GM12878 (cell line): ENCODE results near the gene MEF2C. TPM values are rescaled to one million over a fixed set of nuclear protein-coding genes. Genes with fewer than 3 reads are reported as not detected.
A peak's percentile ranks its signal among the peaks of the same experiment; 100 is the strongest.

Source experiments
- ASH2L ChIP-seq: fragments of 300-600, 200-600 bp; sonication (generic); IDR thresholded peaks from 2 replicates; pipeline ENCODE4 v1.6.1; 2017; ENCODE audit warnings: low read depth, mild to moderate bottlenecking, borderline replicate concordance
- ATF2 ChIP-seq: IDR thresholded peaks from 2 replicates; pipeline ENCODE4 v1.6.1; 2012; ENCODE audit warnings: low read length, inconsistent platforms
- BCL3 ChIP-seq: IDR thresholded peaks from 2 replicates; pipeline ENCODE4 v1.6.1; 2011; ENCODE audit warnings: borderline replicate concordance, low read depth, mild to moderate bottlenecking, moderate library complexity, low read length; ENCODE audit not compliant: insufficient read depth, poor library complexity, severe bottlenecking
- CTCF ChIP-seq, 3 experiments: IDR thresholded peaks in 2 of 3; conservative IDR thresholded peaks in 1 of 3; 2 replicates each; pipeline ENCODE4 v1.5.1; 2011; ENCODE audit warnings: low read depth in 3 of 3, low read length in 3 of 3, mild to moderate bottlenecking in 3 of 3, control low read depth in 2 of 3, moderate library complexity in 2 of 3, inconsistent platforms in 1 of 3, mixed read lengths in 1 of 3; ENCODE audit not compliant: control insufficient read depth in 2 of 3, insufficient read depth in 1 of 3; ENCODE audit errors: extremely low read depth in 1 of 3
- HDGF ChIP-seq: fragments of 450-650 bp; IDR thresholded peaks from 2 replicates; pipeline ENCODE4 v1.6.1; 2016; ENCODE audit warnings: antibody characterized with exemption
- KLF5 ChIP-seq: fragments of 450-650 bp; IDR thresholded peaks from 2 replicates; pipeline ENCODE4 v1.6.1; 2014; ENCODE audit warnings: mild to moderate bottlenecking; ENCODE audit not compliant: partially characterized antibody
- MEF2A ChIP-seq: IDR thresholded peaks from 2 replicates; pipeline ENCODE4 v1.6.1; 2011; ENCODE audit warnings: low read depth, mild to moderate bottlenecking, low read length, moderate library complexity; ENCODE audit not compliant: insufficient read depth
- MYC ChIP-seq: IDR thresholded peaks from 2 replicates; pipeline ENCODE4 v1.6.1; 2011; ENCODE audit warnings: mild to moderate bottlenecking, low read length, moderate library complexity, inconsistent platforms; ENCODE audit not compliant: insufficient read depth, insufficient replicate concordance, insufficient read length, severe bottlenecking
- NBN ChIP-seq: fragments of 450-650 bp; IDR thresholded peaks from 2 replicates; pipeline ENCODE4 v1.6.1; 2016
- NFYA ChIP-seq: IDR thresholded peaks from 2 replicates; pipeline ENCODE4 v1.6.1; 2011; ENCODE audit warnings: low read depth, mild to moderate bottlenecking, low read length, improper control_type of control experiment, borderline replicate concordance
- NR2F1 ChIP-seq: fragments of 450-650 bp; conservative IDR thresholded peaks from 2 replicates; pipeline ENCODE4 v1.6.1; 2017; ENCODE audit warnings: mild to moderate bottlenecking
- PAX8 ChIP-seq: fragments of 450-650 bp; IDR thresholded peaks from 2 replicates; pipeline ENCODE4 v1.6.1; 2017; ENCODE audit warnings: mild to moderate bottlenecking, moderate library complexity
- PBX3 ChIP-seq: IDR thresholded peaks from 2 replicates; pipeline ENCODE4 v1.6.1; 2011; ENCODE audit warnings: mild to moderate bottlenecking, low read depth, low read length, moderate library complexity; ENCODE audit not compliant: insufficient replicate concordance
- POLR2AphosphoS5 ChIP-seq: IDR thresholded peaks from 2 replicates; pipeline ENCODE4 v1.6.1; 2011; ENCODE audit warnings: mild to moderate bottlenecking, low read length, inconsistent platforms
- REST ChIP-seq: IDR thresholded peaks from 2 replicates; pipeline ENCODE4 v1.6.1; 2012; ENCODE audit warnings: mild to moderate bottlenecking, low read depth, low read length
- SMC3 ChIP-seq: IDR thresholded peaks from 2 replicates; pipeline ENCODE4 v1.6.1; 2011; ENCODE audit warnings: low read length, improper control_type of control experiment, borderline replicate concordance
- SP1 ChIP-seq: IDR thresholded peaks from one replicate; pipeline ENCODE4 v1.6.1; 2011; ENCODE audit warnings: low read depth, low read length
- SPI1 ChIP-seq: IDR thresholded peaks from 2 replicates; pipeline ENCODE4 v1.6.1; 2011; ENCODE audit warnings: low read depth, mild to moderate bottlenecking, low read length, moderate library complexity, borderline replicate concordance; ENCODE audit not compliant: insufficient read depth
- TBL1XR1 ChIP-seq: IDR thresholded peaks from 2 replicates; pipeline ENCODE4 v1.6.1; 2012; ENCODE audit warnings: low read depth, low read length, improper control_type of control experiment
- polyA plus RNA-seq, 11 experiments: library from polyadenylated mRNA; depleted of rRNA in 4 of 11; unstranded in 6 of 11; stranded (reverse) in 5 of 11; fragments of >200 nt; fragmentation: Nextera tagmentation in 4 of 11; fragmentation: Illumina TruSeq in 1 of 11; extraction: Ambion mirVana in 4 of 11; extraction: Trizol in 1 of 11; gene quantifications; 1 replicate in 1 of 11; 2 replicates in 10 of 11; pipeline versions ENCODE4 v1.2.1 to v1.2.3, GENCODE V29; 2011 to 2016; ENCODE audit warnings: inconsistent platforms in 2 of 11, missing spikeins in 2 of 11, low read depth in 1 of 11
- total RNA-seq, 4 experiments: library from RNA; depleted of rRNA in 3 of 4; stranded (reverse); fragments of >200 nt in 3 of 4; fragmentation: Illumina TruSeq in 1 of 4; extraction: Trizol in 1 of 4; gene quantifications; 2 replicates each; pipeline versions ENCODE4 v1.2.1 to v1.2.3, GENCODE V29; 2013 to 2021

Gene MEF2C
- total and polyA plus RNA-seq, 10 of the 15 experiments (the other 5 are each of a cell fraction or from before 2014, with no cell fraction given): 104 to 225 (median 180) TPM

GRCh38 chr5:88826646-88827585 is 56.1 kb downstream of the MEF2C start (continued):
- TF ChIP-seq MYC (no peak), SPI1 (peak; percentile 97), CTCF (IDR thresholded peaks at IDR 0.05 in 2 of 3, conservative IDR thresholded peaks at IDR 0.05 in 1 of 3; ENCODE audit: control insufficient read depth in 2 of 3, extremely low read depth in 1 of 3, insufficient read depth in 1 of 3, low read depth in 3 of 3, low read length in 3 of 3) (no peak), HDGF (peak; percentile 96), NFYA (no peak), PAX8 (peak; percentile 29; the same call in 1 of the 2 replicates), MEF2A (peak; percentile 76), PBX3 (peak; percentile 84), REST (peak; percentile 25; the same call in 1 of the 2 replicates), POLR2AphosphoS5 (peak; percentile 73), NR2F1 (peak; percentile 89), TBL1XR1 (peak; percentile 92), BCL3 (peak; percentile 37), SP1 (no peak), ASH2L (no peak), SMC3 (peak; percentile 33; the same call in 1 of the 2 replicates), NBN (peak; percentile 99), ATF2 (peak; percentile 98), KLF5 (peak; percentile 86)
